Glomerular visceral epithelial cell (primary cell): ENCODE measurements around the gene RBM20.
"Not testable (repeated sequence)": the region's sequence is repeated elsewhere in the genome, so short reads cannot be mapped to it uniquely, and the experiment has no call there.

Experiments used
- DNase-seq: peaks from one replicate; pipeline ENCODE4 v3.0.0-alpha.2; 2016; ENCODE audit errors: extremely low spot score

RBM20 gene

DNA sequence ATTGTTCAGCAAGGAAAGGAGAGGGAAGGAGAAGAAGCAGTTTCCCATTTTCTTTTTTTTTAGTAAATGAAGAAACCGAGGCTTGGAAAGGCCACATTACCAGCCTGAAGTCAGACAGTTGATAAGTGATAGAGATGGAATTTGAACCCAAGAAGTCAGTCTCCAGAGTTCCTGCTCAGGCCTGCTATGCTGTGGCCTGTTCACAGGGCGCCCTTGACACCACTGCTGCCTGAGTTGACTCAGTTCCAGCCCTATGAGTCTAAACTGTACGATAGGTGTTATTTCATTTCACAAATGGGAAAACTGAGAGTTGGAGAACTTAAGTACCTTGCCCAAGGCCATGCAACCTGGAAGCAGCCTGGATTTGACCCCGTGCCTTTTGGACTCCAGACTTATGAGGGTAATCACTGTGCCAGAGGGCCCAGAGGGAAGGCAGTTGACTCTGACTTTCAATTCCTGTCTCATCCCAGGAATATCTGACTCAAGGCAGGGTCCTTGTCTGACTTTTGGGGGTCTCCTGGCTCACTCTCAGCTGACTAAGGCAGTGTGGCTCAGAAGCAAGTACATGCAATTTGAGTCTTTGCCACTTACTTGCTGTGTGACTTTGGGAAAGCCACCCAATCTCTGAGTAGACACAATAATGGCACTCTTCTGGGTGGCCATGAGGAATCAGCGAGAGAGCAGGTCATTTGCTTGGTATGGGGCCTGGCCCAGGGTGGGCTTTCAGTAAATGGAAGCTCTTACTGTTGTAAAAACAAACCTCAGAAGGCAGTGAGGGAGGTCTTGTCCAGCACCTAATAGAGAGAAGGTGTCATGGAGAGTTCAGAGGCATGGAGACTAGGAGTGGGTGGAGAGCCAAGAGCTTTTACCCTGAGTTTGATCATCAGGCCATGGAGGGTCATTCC, 17.9 kb upstream of the RBM20 start:
- DNase-seq, result no peak

DNA sequence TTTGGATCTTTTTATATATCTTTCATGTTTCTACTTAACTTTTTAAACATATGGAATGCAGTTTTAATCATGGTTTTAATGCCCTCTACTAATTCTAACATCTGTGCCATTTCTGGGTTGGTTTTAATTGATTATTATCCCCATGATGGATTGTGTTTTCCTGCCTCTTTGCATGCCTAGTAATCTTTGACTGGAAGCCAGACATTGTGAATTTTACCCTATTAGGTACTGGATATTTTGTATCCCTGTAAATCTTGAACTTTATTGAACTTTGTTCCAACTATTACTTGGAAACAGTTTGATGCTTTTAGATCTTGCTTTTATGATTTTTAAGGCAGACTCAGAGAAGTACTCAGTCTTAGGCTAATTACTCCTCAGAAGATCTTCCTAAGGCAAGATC, 16.0 kb upstream of the RBM20 start:
- DNase-seq, result no peak

DNA sequence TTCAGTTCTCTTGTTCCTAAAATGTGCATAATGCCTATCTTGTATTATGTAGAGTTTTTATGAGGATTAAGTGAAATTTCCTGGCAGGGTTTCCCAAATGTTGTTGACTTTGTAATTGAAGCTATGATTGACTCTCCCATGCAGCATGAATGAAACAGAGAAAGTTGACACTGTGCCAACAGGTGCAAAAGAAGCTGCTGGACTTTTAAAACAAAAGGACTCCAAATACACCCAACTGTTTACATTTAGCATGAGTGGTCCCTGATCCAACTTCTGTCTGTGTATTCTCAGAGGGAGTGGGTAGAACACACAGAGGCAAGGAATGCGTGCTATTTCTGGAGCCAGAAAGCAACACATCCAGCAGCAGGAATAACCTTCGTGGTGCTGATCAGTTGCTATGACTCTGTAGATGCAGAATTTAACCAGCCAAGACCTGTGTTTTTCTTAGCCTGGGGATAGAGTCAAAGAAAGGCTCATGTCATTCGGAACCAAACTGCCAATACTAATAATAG, 14.4 kb upstream of the RBM20 start:
- DNase-seq, result no peak

DNA sequence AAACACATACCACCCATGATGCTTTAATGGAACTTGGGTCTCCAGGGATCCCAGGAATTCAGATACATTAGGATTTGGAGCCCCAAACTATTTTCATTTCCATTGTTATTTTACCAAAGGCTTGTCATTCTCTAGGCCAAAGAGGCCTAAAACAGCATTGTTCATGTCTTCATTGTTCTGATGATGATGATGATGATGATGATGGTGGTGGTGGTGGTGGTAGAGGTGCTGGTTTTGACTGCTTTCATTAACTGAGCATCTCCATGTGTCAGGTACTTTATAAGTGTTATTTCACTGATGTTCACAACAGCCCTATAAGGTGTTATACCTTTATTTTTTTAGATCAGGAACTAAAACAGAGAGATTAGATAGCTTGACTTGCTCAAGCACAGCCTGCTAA, 12.2 kb upstream of the RBM20 start:
- no peak for DNase-seq

DNA sequence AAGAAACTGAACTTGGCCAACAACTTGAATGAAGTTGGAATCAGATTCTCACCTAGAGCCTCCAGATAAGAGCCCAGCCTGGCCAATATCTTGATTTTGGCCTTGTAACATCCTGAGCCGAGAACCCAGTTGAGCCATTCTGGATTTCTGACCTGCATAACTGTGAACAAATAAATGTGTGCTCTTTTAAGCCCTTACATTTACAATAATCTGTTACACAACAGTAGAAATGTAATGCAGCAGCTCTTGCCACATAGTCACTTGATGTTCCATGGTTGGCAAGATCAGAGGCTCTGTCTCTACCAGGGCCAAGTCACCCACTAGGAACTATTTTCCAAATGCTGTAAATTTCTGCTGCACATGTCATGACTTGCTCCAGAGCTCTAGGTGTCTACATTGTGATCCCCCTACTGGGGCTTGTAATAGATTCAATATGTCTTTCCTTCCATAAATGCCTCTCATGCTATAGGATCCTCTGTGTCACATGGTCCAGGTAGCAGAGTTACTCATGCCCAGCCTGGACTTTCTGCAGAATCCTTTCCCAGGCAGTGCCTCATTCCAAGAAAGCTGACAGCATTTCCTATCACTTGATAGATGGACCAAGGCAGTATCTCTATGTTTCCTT, 11.4 kb upstream of the RBM20 start:
- DNase-seq, result no peak

DNA sequence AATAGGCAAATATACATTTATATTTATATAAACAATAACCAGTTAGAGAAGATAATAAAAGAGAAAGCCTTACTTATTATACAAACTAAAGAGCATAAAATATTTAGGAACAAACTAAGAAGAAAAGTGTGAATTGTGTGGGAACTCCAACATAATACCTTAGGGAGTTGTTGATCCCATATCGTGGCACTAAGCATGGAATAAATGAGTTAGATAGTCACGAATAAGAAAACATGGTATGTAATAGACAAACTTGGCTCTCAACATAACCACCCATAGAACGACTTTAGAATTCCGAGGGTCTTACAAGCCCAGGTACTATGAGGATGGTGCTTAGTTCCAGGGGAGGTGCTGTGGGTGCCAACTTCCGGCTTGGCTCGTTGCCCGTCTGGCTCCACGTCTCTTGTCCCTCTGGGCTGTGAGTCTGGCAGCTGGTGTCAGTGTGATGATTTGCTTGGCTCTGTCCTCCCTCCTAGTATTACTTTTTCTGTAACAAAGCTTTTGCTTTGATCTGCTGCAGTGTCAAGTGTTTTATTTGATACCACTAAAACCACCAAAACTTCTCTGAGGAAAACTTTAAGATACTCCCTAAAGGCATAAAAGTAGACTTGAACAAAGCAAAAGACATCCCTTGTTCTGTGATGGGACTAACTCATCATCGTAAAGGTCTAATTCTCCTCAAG, 9.5 kb upstream of the RBM20 start:
- DNase-seq, result peak; percentile 23

DNA sequence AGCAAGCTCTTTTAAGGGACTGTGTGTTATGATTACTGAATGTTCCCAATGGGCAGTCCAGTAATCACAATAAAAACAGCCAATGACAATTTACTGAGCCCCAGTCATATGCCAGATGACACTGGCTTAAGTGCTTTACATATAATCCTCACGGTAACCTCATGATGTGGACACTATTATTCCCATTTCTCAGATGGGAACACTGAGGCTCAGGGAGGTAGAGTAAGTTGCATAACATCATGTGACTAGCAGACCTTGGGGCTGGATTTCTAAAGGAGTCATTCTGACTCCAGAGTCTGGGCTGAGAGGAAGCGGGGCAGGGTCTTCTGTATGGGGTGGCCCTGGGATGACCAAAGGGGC, 7.6 kb upstream of the RBM20 start:
- DNase-seq, result no peak

DNA sequence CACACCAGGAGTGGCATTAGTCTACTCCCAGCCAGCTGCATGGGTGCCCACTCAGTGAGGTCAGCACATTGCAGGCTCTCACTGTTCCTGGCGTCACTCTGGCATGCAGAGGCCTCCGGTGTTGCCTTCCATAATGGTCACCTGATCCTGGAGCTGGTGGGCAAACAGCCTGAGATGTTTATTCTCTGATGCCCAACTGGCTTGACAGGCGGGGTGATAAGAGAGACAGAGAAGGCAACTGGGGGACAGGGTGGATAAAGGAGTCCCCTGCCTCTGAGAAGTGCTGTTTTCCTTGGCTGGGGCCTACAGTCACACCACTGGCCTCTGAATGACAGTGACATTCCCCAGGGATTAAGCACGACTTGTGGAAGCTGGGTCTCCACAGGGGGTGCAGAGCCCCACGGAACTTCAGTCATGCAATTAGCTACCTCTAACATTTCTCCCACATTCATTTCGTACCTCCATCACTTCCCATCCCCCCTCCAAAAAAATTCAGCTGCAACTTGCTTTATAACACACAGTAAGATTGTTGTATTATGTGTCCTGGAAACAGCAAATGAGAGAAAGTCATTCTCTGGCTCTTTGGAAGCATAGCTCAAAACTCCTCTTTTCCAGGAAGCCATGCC, 7.1 kb upstream of the RBM20 start:
- no peak for DNase-seq

DNA sequence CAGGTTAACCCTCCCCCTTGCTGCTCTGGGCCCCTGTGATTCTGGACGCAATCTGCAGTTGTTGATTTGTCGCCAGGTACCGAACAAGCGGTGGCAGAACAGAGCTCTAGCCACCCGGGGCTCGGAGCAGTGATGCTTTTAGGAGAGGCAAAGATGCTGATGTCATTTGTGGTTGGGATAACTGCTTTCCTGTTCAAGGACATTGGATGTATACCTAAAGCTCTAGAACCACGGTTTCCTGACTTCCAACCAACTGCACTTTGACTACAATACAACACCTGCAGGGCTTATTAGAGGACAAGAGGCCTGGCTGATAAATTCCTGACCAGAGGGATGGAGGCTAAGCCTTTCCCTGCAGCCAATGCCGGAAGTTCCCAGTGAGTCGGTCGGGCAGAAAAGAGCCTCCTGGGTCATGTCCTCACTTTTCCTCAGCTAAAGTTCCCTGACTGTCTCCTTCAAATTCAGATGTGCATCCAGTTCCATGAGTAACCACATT, 6.5 kb upstream of the RBM20 start:
- DNase-seq, result no peak

DNA sequence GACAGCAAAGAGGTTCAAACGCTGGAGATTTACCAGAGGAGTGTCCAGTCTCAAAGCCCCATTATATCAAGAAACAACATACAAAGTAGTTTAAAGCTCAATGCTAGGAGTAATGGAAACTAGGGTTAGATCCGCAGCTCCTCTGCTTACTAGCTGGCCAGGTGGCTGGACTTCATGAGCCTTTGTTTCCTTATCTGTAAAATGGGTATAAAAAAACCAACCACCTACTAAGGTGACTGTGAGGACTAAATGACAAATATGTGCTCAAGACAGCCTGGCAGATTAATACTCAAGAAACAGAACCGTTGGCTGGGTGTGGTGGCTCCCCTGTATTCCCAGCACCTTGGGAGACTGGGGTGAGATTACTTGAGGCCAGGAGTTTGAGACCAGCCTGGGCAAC, 5.8 kb upstream of the RBM20 start:
- no peak for DNase-seq

DNA sequence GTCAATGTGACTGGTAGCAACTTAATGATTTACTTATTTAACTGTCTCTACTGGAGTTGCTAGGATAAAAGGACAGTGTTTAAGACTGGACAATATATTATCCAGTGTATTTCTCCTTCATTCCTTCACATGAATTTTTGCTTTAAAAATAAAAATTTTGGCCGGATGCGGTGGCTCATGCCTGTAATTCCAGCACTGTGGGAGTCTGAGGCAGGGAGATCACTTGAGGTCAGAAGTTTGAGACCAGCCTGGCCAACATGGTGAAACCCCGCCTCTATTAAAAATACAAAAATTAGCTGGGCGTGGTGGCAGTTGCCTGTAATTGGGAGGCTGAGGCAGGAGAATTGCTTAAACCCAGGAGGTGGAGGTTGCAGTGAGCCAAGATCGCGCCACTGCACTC, 5.1 kb upstream of the RBM20 start:
- not testable (repeated sequence) for DNase-seq

DNA sequence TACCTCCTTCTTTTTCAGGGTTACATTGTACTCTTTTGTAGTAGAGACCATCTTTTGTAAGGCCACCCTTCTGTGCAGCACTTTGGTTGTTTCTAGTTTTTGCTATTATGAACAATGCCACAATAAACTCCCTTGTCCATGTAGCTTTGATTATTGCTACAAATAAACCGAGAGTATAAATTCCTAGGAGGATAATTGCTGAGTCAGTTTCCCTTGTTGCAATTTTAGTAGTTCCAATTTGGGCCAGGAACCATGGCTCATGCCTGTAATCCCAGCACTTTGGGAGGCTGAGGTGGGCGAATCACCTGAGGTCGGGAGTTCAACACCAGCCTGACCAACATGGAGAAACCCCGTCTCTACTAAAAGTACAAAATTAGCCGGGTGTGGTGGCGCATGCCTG, 4.3 kb upstream of the RBM20 start:
- not testable (repeated sequence) for DNase-seq

DNA sequence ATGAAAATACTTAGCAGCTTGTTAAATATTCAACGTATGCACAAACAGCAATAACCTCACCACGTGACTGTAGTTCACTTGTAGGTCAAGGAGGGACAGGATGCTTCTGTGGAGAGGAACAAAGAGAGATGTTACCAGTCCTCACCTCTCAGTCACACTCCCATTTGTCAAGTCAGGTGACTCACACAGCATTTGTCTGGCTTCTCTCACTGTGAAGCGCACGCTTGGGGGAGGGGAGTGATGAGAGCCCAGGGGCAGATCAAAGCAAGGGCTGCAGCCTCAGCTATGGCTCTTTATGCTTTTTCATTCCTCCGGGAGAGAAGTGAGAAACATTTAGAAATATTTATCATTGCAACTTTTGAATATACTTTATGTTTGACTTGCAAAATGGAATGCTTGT, 2.9 kb upstream of the RBM20 start:
- DNase-seq, result peak; percentile 16

DNA sequence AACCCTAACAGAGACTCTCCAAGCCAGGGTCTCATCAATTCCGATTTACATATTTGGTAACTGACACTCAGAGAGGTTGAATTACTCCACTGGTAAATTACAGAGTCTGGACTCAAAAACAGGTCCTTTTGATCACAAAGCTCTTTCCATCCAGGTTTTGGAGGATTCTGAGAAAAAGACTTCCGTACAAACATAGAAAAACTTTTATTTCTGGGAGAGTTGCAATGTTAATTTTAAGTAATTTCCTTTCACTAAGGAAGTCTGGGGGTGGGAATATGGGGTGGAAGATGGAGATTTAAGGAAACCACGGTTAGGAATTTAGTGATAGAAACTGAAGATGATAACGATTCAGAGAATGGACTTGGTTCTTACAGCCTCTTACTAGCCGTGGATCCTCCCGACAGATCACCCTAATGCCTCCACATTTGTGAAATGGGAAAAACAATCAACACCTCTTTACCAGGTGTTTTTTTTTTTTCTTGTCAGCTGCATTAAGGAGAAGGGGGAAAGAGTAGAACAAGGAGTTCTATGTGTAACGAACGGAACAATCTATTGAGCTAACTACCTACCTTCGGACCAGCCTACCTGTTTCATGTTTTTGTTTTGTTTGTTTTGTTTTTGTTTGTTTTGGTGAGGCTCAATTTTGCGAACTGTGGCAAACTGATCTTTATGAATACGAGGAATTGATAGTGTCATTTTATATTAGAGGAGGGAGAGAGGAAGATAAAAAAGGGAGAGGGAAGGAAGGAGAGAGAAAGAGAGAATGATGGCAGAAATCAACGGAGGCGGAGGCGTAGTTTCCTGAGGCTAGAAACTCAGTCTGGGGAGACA, 1.7 kb upstream of the RBM20 start:
- DNase-seq, result no peak

DNA sequence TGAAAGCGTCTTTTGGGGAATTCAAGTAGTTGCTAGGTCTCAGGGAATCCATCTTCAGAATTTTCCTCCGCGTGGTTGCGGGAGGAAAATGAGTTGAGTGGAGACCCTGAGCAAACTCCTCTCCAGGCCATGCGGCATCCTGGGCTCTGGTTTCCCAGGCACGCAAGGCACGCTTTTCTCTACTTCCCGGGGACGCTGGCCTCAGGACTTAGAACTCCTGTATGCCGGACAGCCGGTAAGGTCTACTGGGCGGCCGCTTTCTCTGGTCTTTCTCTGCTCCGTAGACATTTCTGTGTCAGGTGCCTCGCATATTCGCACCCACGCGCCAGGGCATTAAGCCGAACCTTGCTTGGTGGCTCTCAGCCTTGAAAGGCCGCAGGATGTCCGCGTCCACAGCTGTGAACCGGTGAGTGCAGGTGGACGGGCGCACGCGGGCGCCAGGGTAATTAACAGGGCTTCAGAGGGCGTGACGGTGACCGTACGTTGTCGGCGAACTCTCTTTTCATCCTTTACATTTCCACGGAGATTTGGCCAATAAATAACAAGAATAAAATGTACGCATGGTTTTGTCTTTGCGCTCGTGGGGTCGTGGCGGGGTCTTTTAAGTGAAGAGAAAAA, 992 bp upstream of the RBM20 start:
- no peak for DNase-seq

DNA sequence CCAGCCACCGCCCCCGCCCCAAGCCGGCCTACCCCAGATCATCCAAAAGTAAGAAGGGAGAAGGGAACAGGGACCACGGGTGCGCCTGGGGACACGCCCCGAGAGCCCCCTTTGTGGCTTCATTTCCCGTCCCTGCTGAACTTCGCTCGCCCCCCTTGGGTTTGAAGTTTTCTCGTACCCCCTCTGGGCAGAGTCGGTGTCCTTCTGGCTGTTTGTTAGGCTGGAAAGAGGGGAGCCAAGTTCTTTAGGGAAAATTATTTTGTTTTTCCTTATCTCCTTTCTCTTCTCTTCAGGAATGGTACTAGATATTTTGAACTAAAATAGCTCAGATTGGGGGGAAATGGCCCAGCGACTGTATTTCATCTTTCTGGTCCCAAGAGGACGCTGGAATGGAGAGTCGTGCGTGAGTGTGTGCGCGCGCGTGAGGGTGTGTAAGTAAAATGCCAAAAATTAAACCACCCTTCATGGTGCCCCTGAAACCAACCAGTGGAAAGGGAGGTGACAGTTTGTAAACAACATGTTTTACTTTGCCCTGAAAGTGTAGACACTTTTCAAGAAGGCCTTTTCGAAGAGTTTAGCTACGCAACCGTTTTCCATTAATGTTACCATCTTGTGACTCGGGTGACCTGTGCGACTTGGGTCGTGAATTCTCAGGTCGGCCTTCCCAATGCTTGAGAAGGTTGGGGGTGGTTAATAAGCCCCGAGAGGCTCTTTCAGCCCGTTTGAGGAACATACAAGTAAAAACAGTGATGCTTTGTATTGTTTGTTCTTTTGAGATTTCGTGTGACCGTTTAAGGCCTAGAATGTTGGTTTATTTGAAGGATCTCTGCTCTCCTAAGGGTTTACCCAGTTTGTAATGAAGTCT, 694 bp downstream of the RBM20 start:
- no peak for DNase-seq

DNA sequence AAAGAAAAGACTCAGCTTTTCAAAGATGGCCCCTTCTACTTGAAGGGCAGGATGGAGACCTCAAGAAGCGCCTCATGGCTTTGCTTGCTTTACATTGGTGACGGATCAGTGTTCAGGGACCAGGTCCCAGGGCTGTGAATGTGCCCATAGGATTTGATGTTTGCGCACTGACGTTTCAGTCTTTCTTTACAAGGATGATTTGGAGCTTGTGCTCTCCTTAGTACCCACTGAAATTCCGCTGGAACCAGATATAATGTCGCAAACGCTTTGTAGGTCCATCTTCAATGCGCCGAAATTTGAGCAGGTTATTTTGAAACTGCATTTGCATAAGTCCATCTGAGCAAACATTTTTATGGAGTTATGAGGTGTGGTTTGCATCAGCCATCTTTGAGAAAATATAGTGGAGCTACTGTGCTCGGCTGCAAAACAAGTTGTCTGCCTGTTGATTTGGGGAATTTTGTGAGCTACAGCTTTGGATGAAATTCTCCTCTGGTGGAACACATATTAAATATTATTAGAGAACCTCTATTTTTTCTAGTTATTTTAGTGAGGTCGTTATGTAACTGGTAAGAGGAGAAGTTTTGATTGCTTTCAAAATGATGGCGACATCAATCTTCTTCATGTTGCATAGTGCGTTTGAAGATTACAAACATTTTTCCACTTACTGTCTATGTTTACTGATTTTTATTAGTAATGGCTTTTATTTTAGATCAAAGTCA, 2.4 kb downstream of the RBM20 start:
- DNase-seq, result no peak

DNA sequence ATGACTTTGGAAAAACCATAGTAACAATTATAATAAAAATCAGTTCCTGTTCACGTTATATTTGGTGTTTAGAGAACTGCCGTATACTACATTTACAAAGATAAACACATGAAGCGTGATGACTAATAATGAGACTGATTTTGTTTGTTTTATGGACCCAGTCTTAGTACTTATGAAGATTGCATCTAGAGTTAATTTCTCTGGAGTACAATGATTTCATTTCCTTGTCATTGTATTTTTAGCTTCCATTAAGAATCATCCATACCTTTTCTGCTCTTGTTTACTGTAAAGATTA, 2.9 kb downstream of the RBM20 start:
- DNase-seq, result no peak

DNA sequence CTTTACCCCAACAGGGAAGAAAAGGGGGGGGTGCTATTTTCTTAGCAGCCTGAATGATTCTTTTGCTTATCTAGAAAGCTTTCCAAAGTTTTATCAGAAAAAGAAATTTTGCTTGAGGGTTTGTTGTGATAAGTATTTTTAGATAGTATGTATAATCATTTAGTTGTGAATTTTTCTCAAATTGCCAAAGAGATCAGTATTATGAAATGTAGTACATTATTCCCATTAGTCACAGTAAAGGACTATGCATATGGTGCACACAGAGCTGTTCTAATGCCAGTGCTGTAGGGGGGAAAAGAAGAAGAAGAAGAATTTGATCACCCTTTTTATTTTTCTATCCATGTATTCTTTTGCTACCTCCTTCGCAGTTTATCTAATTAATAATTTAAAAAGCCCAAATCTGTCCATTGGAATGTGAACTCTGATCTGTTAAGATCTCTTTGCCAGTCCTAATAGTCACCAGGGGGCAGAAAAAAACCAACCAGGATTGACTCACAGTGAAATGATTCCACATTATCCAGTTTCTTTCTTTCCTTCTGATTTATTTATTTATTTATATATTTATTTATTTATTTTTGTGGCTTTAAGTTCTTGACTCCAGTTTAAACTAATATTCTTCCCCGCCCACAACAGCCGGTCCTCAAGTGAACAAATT, 4.7 kb downstream of the RBM20 start:
- DNase-seq, result no peak
